ENCODE measurements around the gene RLBP1.
A peak's percentile ranks its signal among the peaks of the same experiment; 100 is the strongest.

RLBP1 gene

GRCh38 chr15:89231832-89232231 lies 10.5 kb upstream of the RLBP1 start:
- H4K20me1 ChIP-seq: no peaks in the 10 kb centered on the region
- no peaks in the 10 kb centered on the region for H3K27me3 ChIP-seq
- no peaks in the 10 kb centered on the region for H3K36me3 ChIP-seq
- H3K4me2 ChIP-seq: no peak overlapping the region
- no peaks in the 10 kb centered on the region; a peak in 1 of 22 replicates for H3K9me3 ChIP-seq (replicated peaks in 1 of 11)
- no peak overlapping the region for H3K4me3 ChIP-seq
- no peak overlapping the region for H3K27ac ChIP-seq
- no peak overlapping the region for H3K9ac ChIP-seq
- peaks cover 5 to 16% (median 13%) of the 10 kb centered on the region in 10 experiments; a peak in 17 of 20 replicates for H3K4me1 ChIP-seq
- TF ChIP-seq Cebpa-rat (IDR thresholded peaks at IDR 0.05): no peak

- Histone ChIP-seq H3K27ac (no peak overlapping the region), H3K9ac (no peak overlapping the region), H3K27me3 (no peaks in the 10 kb centered on the region), H3K4me1 (peaks cover 5 to 16% (median 13%) of the 10 kb centered on the region in 10 experiments; a peak in 17 of 20 replicates), H3K36me3 (no peaks in the 10 kb centered on the region), H3K9me3 (replicated peaks in 1 of 11) (no peaks in the 10 kb centered on the region; a peak in 1 of 22 replicates), H4K20me1 (no peaks in the 10 kb centered on the region), H3K4me3 (no peak overlapping the region), H3K4me2 (peak overlapping the region in 9 of 11 experiments; percentile 4 to 43 (median 21); a peak in 10 of 22 replicates)
- no peak for TF ChIP-seq Cebpa-rat (IDR thresholded peaks at IDR 0.05)
Measured at GRCh38 chr15:89230277-89230676, 8.9 kb upstream of the RLBP1 start.

GRCh38 chr15:89227425-89227824 lies 6.0 kb upstream of the RLBP1 start:
- no peaks in the 10 kb centered on the region for H4K20me1 ChIP-seq
- H3K4me1 ChIP-seq: peaks cover 5 to 16% (median 13%) of the 10 kb centered on the region in 10 experiments; a peak in 17 of 20 replicates
- no peak overlapping the region for H3K27ac ChIP-seq
- H3K36me3 ChIP-seq: no peaks in the 10 kb centered on the region
- no peak overlapping the region for H3K4me3 ChIP-seq
- H3K9ac ChIP-seq: no peak overlapping the region
- H3K9me3 ChIP-seq (replicated peaks in 1 of 11): no peaks in the 10 kb centered on the region
- no peak overlapping the region for H3K4me2 ChIP-seq
- no peak for TF ChIP-seq Cebpa-rat (IDR thresholded peaks at IDR 0.05)
- H3K27me3 ChIP-seq: no peaks in the 10 kb centered on the region

GRCh38 chr15:89226359-89227221 lies 5.2 kb upstream of the RLBP1 start:
- Histone ChIP-seq H4K20me1 (no peaks in the 10 kb centered on the region), H3K27ac (no peak overlapping the region), H3K27me3 (no peaks in the 10 kb centered on the region), H3K36me3 (no peaks in the 10 kb centered on the region), H3K9ac (no peak overlapping the region), H3K4me1 (peaks cover 5 to 16% (median 13%) of the 10 kb centered on the region in 10 experiments; a peak in 17 of 20 replicates), H3K9me3 (replicated peaks in 1 of 11) (no peaks in the 10 kb centered on the region), H3K4me2 (no peak overlapping the region), H3K4me3 (no peak overlapping the region)
- TF ChIP-seq Cebpa-rat (IDR thresholded peaks at IDR 0.05): no peak

GRCh38 chr15:89225588-89225987 lies 4.2 kb upstream of the RLBP1 start:
- Histone ChIP-seq H3K27me3 (no peaks in the 10 kb centered on the region), H3K4me1 (peaks cover 0 to 9% (median 7%) of the 10 kb centered on the region in 10 experiments; a peak in 16 of 20 replicates), H3K9me3 (replicated peaks in 1 of 11) (no peaks in the 10 kb centered on the region), H3K27ac (no peak overlapping the region), H3K36me3 (no peaks in the 10 kb centered on the region), H3K4me2 (no peak overlapping the region), H3K9ac (no peak overlapping the region), H4K20me1 (no peaks in the 10 kb centered on the region), H3K4me3 (no peak overlapping the region)
- no peak for TF ChIP-seq Cebpa-rat (IDR thresholded peaks at IDR 0.05)

GRCh38 chr15:89218531-89218930 lies 2.8 kb downstream of the RLBP1 start:
- Histone ChIP-seq H4K20me1 (peaks cover 0 to 5% (median 0%) of the 10 kb centered on the region in 11 experiments; a peak in 2 of 22 replicates), H3K36me3 (no peaks in the 10 kb centered on the region), H3K4me2 (no peak overlapping the region), H3K4me1 (0 out of 20 replicates have a peak, but pooled peaks cover 0 to 3% (median 0%) of the 10 kb centered on the region in 10 experiments), H3K27ac (no peak overlapping the region), H3K9ac (no peak overlapping the region), H3K9me3 (replicated peaks in 1 of 11) (no peaks in the 10 kb centered on the region), H3K4me3 (no peak overlapping the region), H3K27me3 (no peaks in the 10 kb centered on the region)
- TF ChIP-seq Cebpa-rat (IDR thresholded peaks at IDR 0.05): no peak

- TF ChIP-seq Cebpa-rat (IDR thresholded peaks at IDR 0.05): no peak
- Histone ChIP-seq H3K4me3 (no peak overlapping the region), H3K36me3 (no peaks in the 10 kb centered on the region), H3K4me1 (0 out of 20 replicates have a peak, but pooled peaks cover 0 to 3% (median 0%) of the 10 kb centered on the region in 10 experiments), H3K27me3 (no peaks in the 10 kb centered on the region), H3K9me3 (replicated peaks in 1 of 11) (no peaks in the 10 kb centered on the region), H4K20me1 (peaks cover 0 to 5% (median 0%) of the 10 kb centered on the region in 11 experiments; a peak in 2 of 22 replicates), H3K4me2 (no peak overlapping the region), H3K9ac (no peak overlapping the region), H3K27ac (no peak overlapping the region)
Measured at GRCh38 chr15:89217686-89218376, 3.5 kb downstream of the RLBP1 start.

- Histone ChIP-seq H3K27ac (no peak overlapping the region), H3K36me3 (no peaks in the 10 kb centered on the region), H4K20me1 (peaks cover 0 to 5% (median 0%) of the 10 kb centered on the region in 11 experiments; a peak in 2 of 22 replicates), H3K9ac (no peak overlapping the region), H3K4me2 (no peak overlapping the region), H3K9me3 (replicated peaks in 1 of 11) (no peaks in the 10 kb centered on the region), H3K27me3 (no peaks in the 10 kb centered on the region), H3K4me1 (0 out of 20 replicates have a peak, but pooled peaks cover 0 to 3% (median 0%) of the 10 kb centered on the region in 10 experiments), H3K4me3 (no peak overlapping the region)
- no peak for TF ChIP-seq Cebpa-rat (IDR thresholded peaks at IDR 0.05)
Measured at GRCh38 chr15:89217031-89217430, 4.3 kb downstream of the RLBP1 start.

- Histone ChIP-seq H3K4me2 (no peak overlapping the region), H3K27me3 (no peaks in the 10 kb centered on the region), H3K9me3 (replicated peaks in 1 of 11) (no peaks in the 10 kb centered on the region), H3K36me3 (no peaks in the 10 kb centered on the region), H3K9ac (no peak overlapping the region), H4K20me1 (peaks cover 0 to 5% (median 0%) of the 10 kb centered on the region in 11 experiments; a peak in 2 of 22 replicates), H3K4me3 (no peak overlapping the region), H3K27ac (no peak overlapping the region), H3K4me1 (0 out of 20 replicates have a peak, but pooled peaks cover 0 to 3% (median 0%) of the 10 kb centered on the region in 10 experiments)
- no peak for TF ChIP-seq Cebpa-rat (IDR thresholded peaks at IDR 0.05)
Measured at GRCh38 chr15:89215627-89216026, 5.8 kb downstream of the RLBP1 start.

Data from BLaER1 treated with 17β-estradiol and CSF1 and Interleukin-3, amounts not matched to agents 10 nM and 100 nM (cell line).